Heart left ventricle (tissue), 13 donors: Measurements from ENCODE around the gene BTNL2.

ENCODE experiments used
- CTCF ChIP-seq, 12 donors: fragments of 200-600 bp; sonication (generic) in 4 of 12; IDR thresholded peaks; one replicate each; pipeline versions ENCODE4 v1.5.0 to v1.8.0; 2018 to 2022; ENCODE audit warnings: antibody characterized with exemption in 12 of 12, mild to moderate bottlenecking in 5 of 12
- POLR2A ChIP-seq, 2 donors: fragments of 450-650 bp; IDR thresholded peaks; one replicate each; pipeline ENCODE4 v1.6.1; 2017; ENCODE audit warnings: antibody characterized with exemption in 2 of 2, mild to moderate bottlenecking in 2 of 2, moderate library complexity in 2 of 2
- donor health status: ischemic (EF 13 %, LVEDD 7.1; RV severe dilation, severe dysfunction).
- donor health status: DM: no; HTN: yes; CAD: no.
- donor health status: DM: no; HTN: no; CAD: no.
- donor health status: ischemic (EF 25% LVEDD 6.9; RV normal size, moderate dysfunction).
- donor health status: ischemic (EF 25% LVEDD 5.7; RV mildly dilated, moderate dysfunction).
- donor health status: ischemic (EF 35%, LVEDD 5.7; RV mildly dilated, moderate dysfunction).
- donor health status: nonischemic (EF 11% LVEDD 7.7; RV severe dilation, severe dysfunction).
- donor health status: DM: yes; HTN: yes; CAD: no.
- donor health status: PGD.
- donor health status: ischemic (EF 29% LVEDD 5.4; RV normal size, mild dysfunction).
- donor health status: nonischemic (EF 23%, LVEDD 6.1; RV moderate dilation, normal function).

DNA sequence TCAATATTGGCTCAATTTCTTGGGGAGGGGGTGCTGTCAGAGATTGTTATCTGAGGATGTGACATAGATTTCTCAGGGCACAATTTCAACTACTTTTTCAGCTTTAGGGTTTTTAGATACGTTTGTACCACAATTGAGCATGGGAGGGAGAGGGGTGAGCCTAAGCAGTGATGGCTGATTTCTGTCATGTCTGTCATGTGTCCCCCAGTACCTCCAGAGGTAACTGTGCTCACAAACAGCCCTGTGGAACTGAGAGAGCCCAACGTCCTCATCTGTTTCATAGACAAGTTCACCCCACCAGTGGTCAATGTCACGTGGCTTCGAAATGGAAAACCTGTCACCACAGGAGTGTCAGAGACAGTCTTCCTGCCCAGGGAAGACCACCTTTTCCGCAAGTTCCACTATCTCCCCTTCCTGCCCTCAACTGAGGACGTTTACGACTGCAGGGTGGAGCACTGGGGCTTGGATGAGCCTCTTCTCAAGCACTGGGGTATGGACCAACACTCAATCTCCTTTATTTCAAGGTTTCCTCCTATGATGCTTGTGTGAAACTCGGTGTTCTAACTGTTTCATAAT is 36.1 kb upstream of the BTNL2 start:
- TF ChIP-seq CTCF (IDR thresholded peaks at IDR 0.05) (no peak), POLR2A (IDR thresholded peaks at IDR 0.05) (no peak)
